SK-N-SH treated with all-trans-retinoic acid at 6 μM for 48 hours (cell line): ENCODE data around the gene ACTC1.
"Not testable (repeated sequence)": the region's sequence is repeated elsewhere in the genome, so short reads cannot be mapped to it uniquely, and the experiment has no call there.

Source experiments
- ATAC-seq: fragments of 200-7000 bp; cut with Tn5 transposase; 3 replicates; pipeline ENCODE4 v1.9.1; 2020; ENCODE audit warnings: mild to moderate bottlenecking, moderate library complexity
- ARNTL ChIP-seq: fragments of 450-650 bp; formaldehyde crosslinking; IDR thresholded peaks from 2 replicates; pipeline ENCODE4 v1.5.0; 2020; ENCODE audit warnings: low read depth, mild to moderate bottlenecking, moderate library complexity, borderline replicate concordance
- BACH2 ChIP-seq: fragments of 250-450 bp; sonication (Bioruptor Pico); IDR thresholded peaks from 2 replicates; pipeline ENCODE4 v1.9.0; 2021; ENCODE audit warnings: mild to moderate bottlenecking, borderline replicate concordance
- CREB5 ChIP-seq: fragments of 250-450 bp; sonication (Bioruptor Pico); IDR thresholded peaks from 2 replicates; pipeline ENCODE4 v1.5.1; 2020; ENCODE audit warnings: low read depth, mild to moderate bottlenecking, moderate library complexity
- CSDC2 ChIP-seq: fragments of 250-450 bp; sonication (Bioruptor Pico); IDR thresholded peaks from 2 replicates; pipeline ENCODE4 v1.5.0; 2020; ENCODE audit warnings: mild to moderate bottlenecking, moderate library complexity
- CSRNP3 ChIP-seq: fragments of 250-450 bp; sonication (Bioruptor Pico); IDR thresholded peaks from 2 replicates; pipeline ENCODE4 v1.5.1; 2021; ENCODE audit warnings: mild to moderate bottlenecking, moderate library complexity
- GLIS3 ChIP-seq: fragments of 250-450 bp; sonication (Bioruptor Pico); IDR thresholded peaks from 2 replicates; pipeline ENCODE4 v1.5.0; 2020; ENCODE audit warnings: mild to moderate bottlenecking, moderate library complexity
- ISL1 ChIP-seq: fragments of 250-450 bp; sonication (Bioruptor Pico); IDR thresholded peaks from 2 replicates; pipeline ENCODE4 v2.1.2; 2022; ENCODE audit warnings: mild to moderate bottlenecking, moderate library complexity
- OSR1 ChIP-seq: fragments of 250-450 bp; sonication (Bioruptor Pico); IDR thresholded peaks from 2 replicates; pipeline ENCODE4 v1.8.0; 2022; ENCODE audit warnings: moderate library complexity, mild to moderate bottlenecking, inconsistent platforms
- PATZ1 ChIP-seq: fragments of 250-450 bp; sonication (Bioruptor Pico); IDR thresholded peaks from 2 replicates; pipeline ENCODE4 v1.8.0; 2020; ENCODE audit warnings: mild to moderate bottlenecking, moderate library complexity, borderline replicate concordance
- POU6F1 ChIP-seq: fragments of 250-450 bp; sonication (Bioruptor Pico); IDR thresholded peaks from 2 replicates; pipeline ENCODE4 v1.8.0; 2021; ENCODE audit warnings: low read depth, mild to moderate bottlenecking, moderate library complexity, borderline replicate concordance
- PPARA ChIP-seq: fragments of 250-450 bp; sonication (Bioruptor Pico); IDR thresholded peaks from 2 replicates; pipeline ENCODE4 v1.5.0; 2020; ENCODE audit warnings: mild to moderate bottlenecking, borderline replicate concordance
- RARB ChIP-seq: fragments of 250-450 bp; sonication (Bioruptor Pico); IDR thresholded peaks from 2 replicates; pipeline ENCODE4 v1.8.0; 2021; ENCODE audit warnings: mild to moderate bottlenecking, moderate library complexity
- SNAI2 ChIP-seq: fragments of 250-450 bp; sonication (Bioruptor Pico); IDR thresholded peaks from 2 replicates; pipeline ENCODE4 v1.5.0; 2020; ENCODE audit warnings: mild to moderate bottlenecking, moderate library complexity
- TCF4 ChIP-seq: fragments of 250-450 bp; sonication (Bioruptor Pico); IDR thresholded peaks from 2 replicates; pipeline ENCODE4 v1.8.0; 2021; ENCODE audit warnings: mild to moderate bottlenecking, moderate library complexity, borderline replicate concordance
- TOX ChIP-seq: fragments of 250-450 bp; sonication (Bioruptor Pico); IDR thresholded peaks from 2 replicates; pipeline ENCODE4 v1.8.0; 2021; ENCODE audit warnings: mild to moderate bottlenecking, moderate library complexity, borderline replicate concordance
- ZC3H10 ChIP-seq: fragments of 250-450 bp; sonication (Bioruptor Pico); IDR thresholded peaks from 2 replicates; pipeline ENCODE4 v1.5.1; 2021; ENCODE audit warnings: mild to moderate bottlenecking, moderate library complexity
- ZFP3 ChIP-seq: fragments of 250-450 bp; sonication (Bioruptor Pico); IDR thresholded peaks from 2 replicates; pipeline ENCODE4 v1.5.0; 2020; ENCODE audit warnings: mild to moderate bottlenecking, moderate library complexity
- ZFP30 ChIP-seq: fragments of 450-650 bp; formaldehyde crosslinking; IDR thresholded peaks from 2 replicates; pipeline ENCODE4 v1.5.0; 2022; ENCODE audit warnings: mild to moderate bottlenecking, moderate library complexity
- ZNF565 ChIP-seq: fragments of 450-650 bp; formaldehyde crosslinking; conservative IDR thresholded peaks from 2 replicates; pipeline ENCODE4 v1.5.0; 2020; ENCODE audit warnings: low read depth, mild to moderate bottlenecking, moderate library complexity
- ZNF70 ChIP-seq: fragments of 450-650 bp; formaldehyde crosslinking; IDR thresholded peaks from 2 replicates; pipeline ENCODE4 v1.5.0; 2020; ENCODE audit warnings: mild to moderate bottlenecking, moderate library complexity

ACTC1 gene

GRCh38 chr15:34809186-34809585 lies 13.8 kb upstream of the ACTC1 start:
- no peak for TF ChIP-seq TOX (CRISPR knock-in tag)
- TF ChIP-seq RARB (CRISPR knock-in tag) = no peak
- no peak for TF ChIP-seq OSR1 (CRISPR knock-in tag)
- ATAC-seq = no peak

- TF ChIP-seq SNAI2 (CRISPR knock-in tag) (no peak), ZFP30 (no peak), PATZ1 (no peak), ZNF70 (CRISPR knock-in tag) (no peak)
- ATAC-seq = no peak
Measured at GRCh38 chr15:34808016-34808415, 12.7 kb upstream of the ACTC1 start.

GRCh38 chr15:34807241-34807640 lies 11.9 kb upstream of the ACTC1 start:
- not testable (repeated sequence) for ATAC-seq

GRCh38 chr15:34804776-34805175 lies 9.4 kb upstream of the ACTC1 start:
- no peak for TF ChIP-seq PATZ1
- no peak for TF ChIP-seq RARB (CRISPR knock-in tag)

GRCh38 chr15:34804113-34804512 lies 8.8 kb upstream of the ACTC1 start:
- TF ChIP-seq ZFP3 (CRISPR knock-in tag) = no peak
- TF ChIP-seq TOX (CRISPR knock-in tag) = no peak
- no peak for TF ChIP-seq OSR1 (CRISPR knock-in tag)
- TF ChIP-seq PPARA = no peak
- no peak for TF ChIP-seq PATZ1
- TF ChIP-seq CSRNP3 (CRISPR knock-in tag) = no peak
- no peak for TF ChIP-seq TCF4 (CRISPR knock-in tag)
- no peak for TF ChIP-seq ARNTL
- no peak for TF ChIP-seq ZFP30
- no peak for TF ChIP-seq ZNF70 (CRISPR knock-in tag)
- no peak for TF ChIP-seq ISL1 (CRISPR knock-in tag)
- TF ChIP-seq CREB5 (CRISPR knock-in tag) = no peak
- no peak for TF ChIP-seq CSDC2 (CRISPR knock-in tag)
- TF ChIP-seq BACH2 = no peak
- TF ChIP-seq POU6F1 = no peak
- no peak for TF ChIP-seq GLIS3 (CRISPR knock-in tag)
- TF ChIP-seq ZC3H10 (CRISPR knock-in tag) = no peak
- TF ChIP-seq ZNF565 (CRISPR knock-in tag) = no peak
- ATAC-seq = no peak

More at GRCh38 chr15:34804776-34805175, 9.4 kb upstream of the ACTC1 start:
- no peak for ATAC-seq
